Liver (tissue), 9 donors: Measurements from ENCODE around the gene SNRPF. TPM values are rescaled to one million over a fixed set of nuclear protein-coding genes. Genes with fewer than 3 reads are reported as not detected.

Source experiments
- DNase-seq: peaks from one replicate; pipeline ENCODE4 v3.0.0-alpha.2; 2017; ENCODE audit warnings: low spot score
- H3K27ac ChIP-seq, 2 donors: one replicate each; pipeline ENCODE4 v1.7.0; 2013; ENCODE audit warnings: inconsistent platforms in 2 of 2, low read length in 2 of 2, control low read depth in 1 of 2, low read depth in 1 of 2, mild to moderate bottlenecking in 1 of 2
- H3K27me3 ChIP-seq, 4 donors: one replicate each; pipeline versions ENCODE4 v1.6.1 to v1.7.0; 2013; ENCODE audit warnings: low read length in 3 of 4, inconsistent platforms in 1 of 4, mild to moderate bottlenecking in 1 of 4, moderate library complexity in 1 of 4; ENCODE audit not compliant: control insufficient read depth in 4 of 4, insufficient read depth in 4 of 4
- H3K36me3 ChIP-seq, 4 donors: one replicate each; pipeline versions ENCODE4 v1.6.1 to v1.7.0; 2013; ENCODE audit warnings: low read length in 3 of 4, mild to moderate bottlenecking in 3 of 4, low read depth in 1 of 4, moderate library complexity in 1 of 4; ENCODE audit not compliant: control insufficient read depth in 4 of 4, insufficient read depth in 3 of 4
- H3K4me1 ChIP-seq, 4 donors: one replicate each; pipeline versions ENCODE4 v1.6.1 to v1.7.0; 2013; ENCODE audit warnings: low read length in 3 of 4, mild to moderate bottlenecking in 3 of 4, moderate library complexity in 1 of 4; ENCODE audit not compliant: control insufficient read depth in 4 of 4, insufficient read depth in 4 of 4
- H3K4me3 ChIP-seq, 3 donors: one replicate each; pipeline versions ENCODE4 v1.6.1 to v1.7.0; 2013; ENCODE audit warnings: low read length in 3 of 3, control low read depth in 1 of 3, low read depth in 1 of 3, mild to moderate bottlenecking in 1 of 3
- H3K9ac ChIP-seq, 2 donors: one replicate each; pipeline ENCODE4 v1.7.0; 2013; ENCODE audit warnings: low read length in 2 of 2, mild to moderate bottlenecking in 2 of 2, moderate library complexity in 2 of 2, control low read depth in 1 of 2, low read depth in 1 of 2
- H3K9me3 ChIP-seq, 4 donors: one replicate each; pipeline versions ENCODE4 v1.6.1 to v1.7.0; 2013; ENCODE audit warnings: low read length in 3 of 4; ENCODE audit not compliant: control insufficient read depth in 4 of 4
- EGR1 ChIP-seq, 2 donors: IDR thresholded peaks; 2 replicates each; pipeline ENCODE4 v1.6.1; 2016 to 2018; ENCODE audit warnings: antibody characterized with exemption in 2 of 2, low read depth in 2 of 2
- FOXA1 ChIP-seq: IDR thresholded peaks from 2 replicates; pipeline ENCODE4 v1.6.1; 2016; ENCODE audit warnings: antibody characterized with exemption
- FOXA2 ChIP-seq: IDR thresholded peaks from 2 replicates; pipeline ENCODE4 v1.6.1; 2016; ENCODE audit warnings: antibody characterized with exemption
- GABPA ChIP-seq, 2 donors: IDR thresholded peaks in 1 of 2; conservative IDR thresholded peaks in 1 of 2; 2 replicates each; pipeline ENCODE4 v1.6.1; 2016; ENCODE audit warnings: antibody characterized with exemption in 2 of 2, mild to moderate bottlenecking in 1 of 2, moderate library complexity in 1 of 2
- HNF4A ChIP-seq, 2 donors: conservative IDR thresholded peaks; 2 replicates each; pipeline ENCODE4 v1.6.1; 2016; ENCODE audit warnings: antibody characterized with exemption in 2 of 2, mild to moderate bottlenecking in 2 of 2
- HNF4G ChIP-seq: IDR thresholded peaks from 2 replicates; pipeline ENCODE4 v1.6.1; 2016; ENCODE audit warnings: antibody characterized with exemption
- NR2F2 ChIP-seq: IDR thresholded peaks from 2 replicates; pipeline ENCODE4 v1.6.1; 2016; ENCODE audit warnings: antibody characterized with exemption
- RAD21 ChIP-seq, 2 donors: IDR thresholded peaks; 2 replicates each; pipeline ENCODE4 v1.6.1; 2016; ENCODE audit warnings: antibody characterized with exemption in 2 of 2, mild to moderate bottlenecking in 2 of 2
- SP1 ChIP-seq: IDR thresholded peaks from 2 replicates; pipeline ENCODE4 v1.6.1; 2018; ENCODE audit warnings: antibody characterized with exemption, mild to moderate bottlenecking
- TAF1 ChIP-seq: conservative IDR thresholded peaks from 2 replicates; pipeline ENCODE4 v1.6.1; 2016; ENCODE audit warnings: antibody characterized with exemption, mild to moderate bottlenecking
- YY1 ChIP-seq: IDR thresholded peaks from 2 replicates; pipeline ENCODE4 v1.6.1; 2016; ENCODE audit warnings: antibody characterized with exemption, mild to moderate bottlenecking
- WGBS: extraction: QIAGEN DNeasy Blood & Tissue Kit; methylation state at CpG from one replicate; pipeline ENCODE4 v1.1.7; 2013; 5-methylcytosine and 5-hydroxymethylcytosine counted together
- polyA plus RNA-seq, 2 donors: library from polyadenylated mRNA; stranded (reverse) in 1 of 2; unstranded in 1 of 2; fragments of 200-250 nt in 1 of 2; fragments of >200 nt in 1 of 2; fragmentation: Nextera tagmentation in 1 of 2; extraction: Ambion mirVana in 1 of 2; gene quantifications; one replicate each; pipeline versions ENCODE4 v1.2.1 to v1.2.3, GENCODE V29; 2013 to 2015
- total RNA-seq, 2 donors: library from RNA; depleted of rRNA; stranded (reverse); fragments of >200 nt; gene quantifications; one replicate each; pipeline ENCODE4 v1.2.3, GENCODE V29; 2014
- TF ChIP-seq, protein P1 (sequence below): fragments of 150-350 bp; IDR thresholded peaks from 2 replicates; pipeline ENCODE4 v1.5.1; 2017; ENCODE audit warnings: improper control_type of control experiment, low read depth, low read length; ENCODE audit not compliant: missing input control
- TF ChIP-seq, protein P2 (sequence below): IDR thresholded peaks from 2 replicates; pipeline ENCODE4 v1.6.1; 2016; ENCODE audit warnings: antibody characterized with exemption
- TF ChIP-seq, protein P3 (sequence below): IDR thresholded peaks from 2 replicates; pipeline ENCODE4 v1.6.1; 2016; ENCODE audit warnings: antibody characterized with exemption
- TF ChIP-seq, protein P4 (sequence below): IDR thresholded peaks from 2 replicates; pipeline ENCODE4 v1.6.1; 2016; ENCODE audit warnings: antibody characterized with exemption, mild to moderate bottlenecking
- TF ChIP-seq, protein P5 (sequence below): IDR thresholded peaks from 2 replicates; pipeline ENCODE4 v1.6.1; 2016; ENCODE audit warnings: antibody characterized with exemption
- donor health status: healthy.
- donor health status: healthy.
- donor health status: healthy.
- donor health status: healthy.
- donor health status: healthy.

The SNRPF gene
- total and polyA plus RNA-seq, 4 donors = 5.4 to 35.9 (median 12.4) TPM

DNA sequence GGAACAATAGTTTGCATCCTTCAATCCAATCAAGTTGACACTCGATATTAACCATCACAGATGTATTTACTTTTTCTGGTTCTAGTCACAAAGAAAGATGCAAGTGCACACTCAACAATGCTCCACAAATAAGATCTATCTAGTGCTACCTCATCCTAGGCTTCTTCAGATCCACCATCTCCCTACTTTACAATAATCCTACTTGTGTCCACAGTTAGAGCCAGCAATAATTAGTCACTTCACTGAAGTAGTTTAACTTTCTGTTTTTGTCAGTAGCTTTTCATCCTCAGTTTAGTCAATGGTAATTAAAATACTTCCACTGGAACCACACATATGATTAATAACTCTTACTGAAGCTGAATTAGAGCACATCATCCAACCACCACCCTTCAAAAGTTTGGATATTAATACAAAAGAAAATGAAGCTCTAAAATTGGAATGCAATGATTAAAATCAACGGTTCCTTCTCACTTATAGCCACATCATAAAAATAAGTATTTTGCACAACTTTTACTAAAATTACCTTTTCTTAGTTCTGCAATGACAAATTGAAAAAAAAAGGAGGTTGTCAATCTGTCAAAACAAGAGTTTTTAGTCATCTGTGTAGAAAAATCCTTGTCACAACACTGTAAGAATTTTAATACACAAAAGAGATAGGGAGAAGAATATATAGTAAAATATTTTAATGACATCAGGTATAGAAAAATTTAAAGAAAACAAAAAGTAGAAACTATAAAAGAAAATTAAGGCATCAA lies 28.2 kb upstream of the SNRPF start:
- WGBS = 85% methylated on average over 2 of the region's 2 CpGs
- Histone ChIP-seq H3K4me1 (peaks cover 7 to 15% (median 11%) of the 10 kb centered on the region in 4 donors), H3K27ac (no peak overlapping the region), H3K9ac (no peak overlapping the region), H3K9me3 (no peaks in the 10 kb centered on the region), H3K4me3 (no peak overlapping the region), H3K27me3 (no peaks in the 10 kb centered on the region), H3K36me3 (no peaks in the 10 kb centered on the region)
- TF ChIP-seq GABPA (IDR thresholded peaks at IDR 0.05 in 1 of 2, conservative IDR thresholded peaks at IDR 0.05 in 1 of 2) (no peak), HNF4G (no peak), TAF1 (no peak), EGR1 (IDR thresholded peaks at IDR 0.05; ENCODE audit: low read depth in 2 of 2) (no peak), NR2F2 (no peak), FOXA1 (no peak)
- TF ChIP-seq, protein P1, sequence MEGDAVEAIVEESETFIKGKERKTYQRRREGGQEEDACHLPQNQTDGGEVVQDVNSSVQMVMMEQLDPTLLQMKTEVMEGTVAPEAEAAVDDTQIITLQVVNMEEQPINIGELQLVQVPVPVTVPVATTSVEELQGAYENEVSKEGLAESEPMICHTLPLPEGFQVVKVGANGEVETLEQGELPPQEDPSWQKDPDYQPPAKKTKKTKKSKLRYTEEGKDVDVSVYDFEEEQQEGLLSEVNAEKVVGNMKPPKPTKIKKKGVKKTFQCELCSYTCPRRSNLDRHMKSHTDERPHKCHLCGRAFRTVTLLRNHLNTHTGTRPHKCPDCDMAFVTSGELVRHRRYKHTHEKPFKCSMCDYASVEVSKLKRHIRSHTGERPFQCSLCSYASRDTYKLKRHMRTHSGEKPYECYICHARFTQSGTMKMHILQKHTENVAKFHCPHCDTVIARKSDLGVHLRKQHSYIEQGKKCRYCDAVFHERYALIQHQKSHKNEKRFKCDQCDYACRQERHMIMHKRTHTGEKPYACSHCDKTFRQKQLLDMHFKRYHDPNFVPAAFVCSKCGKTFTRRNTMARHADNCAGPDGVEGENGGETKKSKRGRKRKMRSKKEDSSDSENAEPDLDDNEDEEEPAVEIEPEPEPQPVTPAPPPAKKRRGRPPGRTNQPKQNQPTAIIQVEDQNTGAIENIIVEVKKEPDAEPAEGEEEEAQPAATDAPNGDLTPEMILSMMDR = no peak
- TF ChIP-seq, protein P2, sequence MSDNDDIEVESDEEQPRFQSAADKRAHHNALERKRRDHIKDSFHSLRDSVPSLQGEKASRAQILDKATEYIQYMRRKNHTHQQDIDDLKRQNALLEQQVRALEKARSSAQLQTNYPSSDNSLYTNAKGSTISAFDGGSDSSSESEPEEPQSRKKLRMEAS = no peak
- TF ChIP-seq, protein P3, sequence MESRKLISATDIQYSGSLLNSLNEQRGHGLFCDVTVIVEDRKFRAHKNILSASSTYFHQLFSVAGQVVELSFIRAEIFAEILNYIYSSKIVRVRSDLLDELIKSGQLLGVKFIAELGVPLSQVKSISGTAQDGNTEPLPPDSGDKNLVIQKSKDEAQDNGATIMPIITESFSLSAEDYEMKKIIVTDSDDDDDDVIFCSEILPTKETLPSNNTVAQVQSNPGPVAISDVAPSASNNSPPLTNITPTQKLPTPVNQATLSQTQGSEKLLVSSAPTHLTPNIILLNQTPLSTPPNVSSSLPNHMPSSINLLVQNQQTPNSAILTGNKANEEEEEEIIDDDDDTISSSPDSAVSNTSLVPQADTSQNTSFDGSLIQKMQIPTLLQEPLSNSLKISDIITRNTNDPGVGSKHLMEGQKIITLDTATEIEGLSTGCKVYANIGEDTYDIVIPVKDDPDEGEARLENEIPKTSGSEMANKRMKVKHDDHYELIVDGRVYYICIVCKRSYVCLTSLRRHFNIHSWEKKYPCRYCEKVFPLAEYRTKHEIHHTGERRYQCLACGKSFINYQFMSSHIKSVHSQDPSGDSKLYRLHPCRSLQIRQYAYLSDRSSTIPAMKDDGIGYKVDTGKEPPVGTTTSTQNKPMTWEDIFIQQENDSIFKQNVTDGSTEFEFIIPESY = no peak
- no peak for DNase-seq

DNA sequence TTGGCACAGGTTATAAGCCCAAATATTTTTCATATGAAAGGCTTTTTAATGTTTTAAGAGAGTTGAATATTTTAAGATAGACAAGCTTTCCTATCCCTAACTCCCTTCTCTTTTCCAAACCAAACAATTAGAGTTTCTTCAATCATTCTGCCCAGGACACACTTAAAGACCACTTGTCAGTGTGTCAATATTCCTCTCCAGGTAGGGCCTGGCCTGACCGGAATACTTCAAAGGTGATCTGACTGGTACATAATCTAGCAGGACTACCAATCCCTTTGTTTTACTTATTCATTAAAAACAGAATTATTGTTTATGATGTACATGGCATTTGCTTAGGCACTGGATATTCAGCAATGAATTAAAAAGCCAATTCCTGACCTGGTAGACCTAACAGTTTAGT lies 24.2 kb upstream of the SNRPF start:
- WGBS = 93% methylated on average over 1 of the region's 1 CpG
- H3K9ac ChIP-seq = no peak overlapping the region
- no peaks in the 10 kb centered on the region for H3K36me3 ChIP-seq
- H3K4me1 ChIP-seq = peaks cover 4 to 21% (median 18%) of the 10 kb centered on the region in 4 donors
- no peaks in the 10 kb centered on the region for H3K9me3 ChIP-seq
- DNase-seq = no peak
- TF ChIP-seq YY1 = no peak
- TF ChIP-seq RAD21 (IDR thresholded peaks at IDR 0.05) = no peak
- TF ChIP-seq EGR1 (IDR thresholded peaks at IDR 0.05; ENCODE audit: low read depth in 2 of 2) = no peak
- TF ChIP-seq HNF4G = no peak
- TF ChIP-seq TAF1 = no peak
- no peak for TF ChIP-seq FOXA1
- no peak for TF ChIP-seq FOXA2
- no peak for TF ChIP-seq SP1
- H3K4me3 ChIP-seq = no peak overlapping the region
- H3K27me3 ChIP-seq = no peaks in the 10 kb centered on the region
- no peak overlapping the region for H3K27ac ChIP-seq

DNA sequence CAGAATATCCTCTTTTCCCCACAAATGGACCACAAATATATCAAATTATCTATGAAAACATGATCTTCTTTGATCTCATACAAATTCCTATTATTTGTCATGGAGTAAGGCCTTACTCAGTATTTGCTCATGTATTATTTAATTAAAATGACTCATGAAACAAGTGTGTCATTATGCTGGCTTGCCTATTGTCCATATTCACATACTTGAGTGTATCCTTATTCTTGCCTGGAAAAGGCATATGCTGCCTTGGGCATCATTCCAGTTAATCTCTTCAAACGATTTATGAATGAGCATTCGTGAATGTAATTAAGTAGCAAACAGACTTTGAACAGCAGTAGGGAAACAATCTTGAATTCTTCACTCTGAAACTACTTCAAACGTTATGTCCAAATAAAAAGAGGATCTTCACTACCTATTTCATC lies 22.6 kb upstream of the SNRPF start:
- H3K27ac ChIP-seq = no peak overlapping the region
- no peak for DNase-seq
- WGBS = 39% methylated on average over 3 of the region's 3 CpGs
- TF ChIP-seq, protein P4, sequence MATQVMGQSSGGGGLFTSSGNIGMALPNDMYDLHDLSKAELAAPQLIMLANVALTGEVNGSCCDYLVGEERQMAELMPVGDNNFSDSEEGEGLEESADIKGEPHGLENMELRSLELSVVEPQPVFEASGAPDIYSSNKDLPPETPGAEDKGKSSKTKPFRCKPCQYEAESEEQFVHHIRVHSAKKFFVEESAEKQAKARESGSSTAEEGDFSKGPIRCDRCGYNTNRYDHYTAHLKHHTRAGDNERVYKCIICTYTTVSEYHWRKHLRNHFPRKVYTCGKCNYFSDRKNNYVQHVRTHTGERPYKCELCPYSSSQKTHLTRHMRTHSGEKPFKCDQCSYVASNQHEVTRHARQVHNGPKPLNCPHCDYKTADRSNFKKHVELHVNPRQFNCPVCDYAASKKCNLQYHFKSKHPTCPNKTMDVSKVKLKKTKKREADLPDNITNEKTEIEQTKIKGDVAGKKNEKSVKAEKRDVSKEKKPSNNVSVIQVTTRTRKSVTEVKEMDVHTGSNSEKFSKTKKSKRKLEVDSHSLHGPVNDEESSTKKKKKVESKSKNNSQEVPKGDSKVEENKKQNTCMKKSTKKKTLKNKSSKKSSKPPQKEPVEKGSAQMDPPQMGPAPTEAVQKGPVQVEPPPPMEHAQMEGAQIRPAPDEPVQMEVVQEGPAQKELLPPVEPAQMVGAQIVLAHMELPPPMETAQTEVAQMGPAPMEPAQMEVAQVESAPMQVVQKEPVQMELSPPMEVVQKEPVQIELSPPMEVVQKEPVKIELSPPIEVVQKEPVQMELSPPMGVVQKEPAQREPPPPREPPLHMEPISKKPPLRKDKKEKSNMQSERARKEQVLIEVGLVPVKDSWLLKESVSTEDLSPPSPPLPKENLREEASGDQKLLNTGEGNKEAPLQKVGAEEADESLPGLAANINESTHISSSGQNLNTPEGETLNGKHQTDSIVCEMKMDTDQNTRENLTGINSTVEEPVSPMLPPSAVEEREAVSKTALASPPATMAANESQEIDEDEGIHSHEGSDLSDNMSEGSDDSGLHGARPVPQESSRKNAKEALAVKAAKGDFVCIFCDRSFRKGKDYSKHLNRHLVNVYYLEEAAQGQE = no peak
- TF ChIP-seq RAD21 (IDR thresholded peaks at IDR 0.05) (no peak), FOXA1 (no peak), EGR1 (IDR thresholded peaks at IDR 0.05; ENCODE audit: low read depth in 2 of 2) (no peak), YY1 (no peak), HNF4A (conservative IDR thresholded peaks at IDR 0.05) (no peak), GABPA (IDR thresholded peaks at IDR 0.05 in 1 of 2, conservative IDR thresholded peaks at IDR 0.05 in 1 of 2) (no peak), FOXA2 (no peak)
- TF ChIP-seq, protein P5, sequence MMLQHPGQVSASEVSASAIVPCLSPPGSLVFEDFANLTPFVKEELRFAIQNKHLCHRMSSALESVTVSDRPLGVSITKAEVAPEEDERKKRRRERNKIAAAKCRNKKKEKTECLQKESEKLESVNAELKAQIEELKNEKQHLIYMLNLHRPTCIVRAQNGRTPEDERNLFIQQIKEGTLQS = no peak
- TF ChIP-seq, protein P2 = no peak

More for the DNA sequence above, 22.6 kb upstream of the SNRPF start:
- Histone ChIP-seq H3K9me3 (no peaks in the 10 kb centered on the region), H3K4me1 (peaks cover 1 to 18% (median 13%) of the 10 kb centered on the region in 4 donors), H3K36me3 (no peaks in the 10 kb centered on the region), H3K4me3 (no peak overlapping the region), H3K27me3 (no peaks in the 10 kb centered on the region), H3K9ac (no peak overlapping the region)
